CD4-positive, alpha-beta T cell (primary cell): Measurements from ENCODE around the gene FBXO38. TPM values are rescaled to one million over a fixed set of nuclear protein-coding genes. Genes with fewer than 3 reads are reported as not detected.

Experiments used
- ATAC-seq: fragments of 200-7000 bp; cut with Tn5 transposase; one replicate; pipeline ENCODE4 v1.10.0; 2022; ENCODE audit warnings: mild to moderate bottlenecking; ENCODE audit not compliant: poor library complexity
- CTCF ChIA-PET: fragments of 350-600 bp; sonication (Branson Sonifier 250); formaldehyde crosslinking; loops from one replicate; lab custom pipeline; 2021; ENCODE audit warnings: antibody characterized with exemption, inconsistent platforms; lab: Charles Lee
- POLR2A ChIA-PET: fragments of 350-600 bp; sonication (Branson Sonifier 250); formaldehyde crosslinking; loops from one replicate; lab custom pipeline; 2021; ENCODE audit warnings: antibody characterized with exemption, inconsistent platforms; lab: Charles Lee
- DNase-seq, 14 experiments: peaks; one replicate each; pipeline ENCODE4 v3.0.0-alpha.2; 2013 to 2020; ENCODE audit warnings: mixed read lengths in 2 of 14
- H3K27ac ChIP-seq, 2 donors: one replicate each; pipeline versions ENCODE4 v1.5.1 to v1.7.0; 2013; ENCODE audit warnings: low read length in 2 of 2, low read depth in 1 of 2, mild to moderate bottlenecking in 1 of 2
- H3K27me3 ChIP-seq, 2 experiments: 1 replicate in 1 of 2; 2 replicates in 1 of 2; pipeline versions ENCODE4 v1.6.1 to v1.7.0; 2013; ENCODE audit warnings: low read length in 2 of 2, control low read depth in 1 of 2, mild to moderate bottlenecking in 1 of 2, moderate library complexity in 1 of 2; ENCODE audit not compliant: insufficient read depth in 2 of 2, control insufficient read depth in 1 of 2
- H3K36me3 ChIP-seq: one replicate; pipeline ENCODE4 v1.6.1; 2013; ENCODE audit warnings: low read length, control low read depth; ENCODE audit not compliant: insufficient read depth
- H3K4me1 ChIP-seq: one replicate; pipeline ENCODE4 v1.6.1; 2013; ENCODE audit warnings: low read length, control low read depth; ENCODE audit not compliant: insufficient read depth
- H3K4me3 ChIP-seq: one replicate; pipeline ENCODE4 v1.5.1; 2013; ENCODE audit warnings: mild to moderate bottlenecking, low read length, moderate library complexity
- H3K9me3 ChIP-seq, 2 experiments: 1 replicate in 1 of 2; 2 replicates in 1 of 2; pipeline versions ENCODE4 v1.6.1 to v1.7.0; 2013; ENCODE audit warnings: low read length in 2 of 2, mild to moderate bottlenecking in 2 of 2, control low read depth in 1 of 2, moderate library complexity in 1 of 2; ENCODE audit not compliant: control insufficient read depth in 1 of 2, insufficient read depth in 1 of 2
- H3K27ac Mint-ChIP-seq: one replicate; pipeline ENCODE4 v1.8.0; 2020; ENCODE audit warnings: mixed read lengths
- H3K27me3 Mint-ChIP-seq: one replicate; pipeline ENCODE4 v1.8.0; 2021; ENCODE audit warnings: mixed read lengths
- H3K36me3 Mint-ChIP-seq: one replicate; pipeline ENCODE4 v1.8.0; 2021; ENCODE audit warnings: low read depth, mixed read lengths
- H3K4me1 Mint-ChIP-seq: one replicate; pipeline ENCODE4 v1.8.0; 2021; ENCODE audit warnings: low read depth, mixed read lengths
- H3K4me3 Mint-ChIP-seq: one replicate; pipeline ENCODE4 v1.8.0; 2020; ENCODE audit warnings: mild to moderate bottlenecking, mixed read lengths
- H3K9me3 Mint-ChIP-seq: one replicate; pipeline ENCODE4 v1.8.0; 2020; ENCODE audit warnings: mixed read lengths
- CTCF ChIP-seq: fragments of 200-600 bp; IDR thresholded peaks from one replicate; pipeline ENCODE4 v1.8.0; 2022; ENCODE audit warnings: antibody characterized with exemption, mild to moderate bottlenecking
- intact Hi-C, 2 experiments: fragments of 100-400 bp; cut with DNase I in 1 of 2; cut with micrococcal nuclease in 1 of 2; formaldehyde crosslinking; loops; one replicate each; pipeline versions ENCODE4 v1.15.1 to v1.9.0; 2023 to 2025; cut with DNase I, micrococcal nuclease
- total RNA-seq, 174 experiments: library from RNA in 2 of 174; stranded (reverse) in 2 of 174; gene quantifications; one replicate each; pipeline ENCODE4 v1.2.3 and lab custom pipeline; 2021 to 2026

Gene FBXO38
- total RNA-seq, 2 experiments from 2014 or later: 45.7 to 47.3 TPM

GRCh38 chr5:148483750-148484149 lies 100.0 kb downstream of the FBXO38 start:
- H3K27ac ChIP-seq: no peak overlapping the region
- no peak overlapping the region for H3K4me3 ChIP-seq
- no peak overlapping the region for H3K4me3 Mint-ChIP-seq
- no peaks in the 10 kb centered on the region for H3K36me3 Mint-ChIP-seq
- POLR2A ChIA-PET: no interaction called here
- DNase-seq (no peak), ATAC-seq (no peak)
- intact Hi-C loops: loop anchor here (5.0 to 10.0 kb wide), 2 partner anchors 306 to 309 kb away; no protein-coding TSS in a partner anchor
- H3K4me1 Mint-ChIP-seq: no peaks in the 10 kb centered on the region
- peaks cover 2 to 11% of the 10 kb centered on the region in 2 experiments for H3K27me3 ChIP-seq
- no peaks in the 10 kb centered on the region for H3K36me3 ChIP-seq
- no peaks in the 10 kb centered on the region for H3K9me3 ChIP-seq
- H3K9me3 Mint-ChIP-seq: no peaks in the 10 kb centered on the region
- no peaks in the 10 kb centered on the region for H3K4me1 ChIP-seq
- H3K27me3 Mint-ChIP-seq: peaks cover 54% of the 10 kb centered on the region
- CTCF ChIA-PET: no interaction called here
- H3K27ac Mint-ChIP-seq: no peak overlapping the region
- TF ChIP-seq CTCF: no peak

- peaks cover 55% of the 10 kb centered on the region for H3K27me3 Mint-ChIP-seq
- H3K4me1 ChIP-seq: no peaks in the 10 kb centered on the region
- no peaks in the 10 kb centered on the region for H3K9me3 Mint-ChIP-seq
- H3K4me1 Mint-ChIP-seq: no peaks in the 10 kb centered on the region
- CTCF ChIA-PET: no interaction called here
- no peaks in the 10 kb centered on the region for H3K36me3 ChIP-seq
- no peak for ATAC-seq
- no peaks in the 10 kb centered on the region for H3K9me3 ChIP-seq
- intact Hi-C loops: loop anchor here (5.0 to 10.0 kb wide), 2 partner anchors 307 to 310 kb away; no protein-coding TSS in a partner anchor
- peaks cover 2 to 11% of the 10 kb centered on the region in 2 experiments for H3K27me3 ChIP-seq
- H3K4me3 ChIP-seq: no peak overlapping the region
- no peaks in the 10 kb centered on the region for H3K36me3 Mint-ChIP-seq
- no peak overlapping the region for H3K27ac ChIP-seq
- DNase-seq: no peak
- H3K4me3 Mint-ChIP-seq: no peak overlapping the region
- no peak overlapping the region for H3K27ac Mint-ChIP-seq
- POLR2A ChIA-PET: no interaction called here
- no peak for TF ChIP-seq CTCF
Observed at GRCh38 chr5:148484651-148485050, 100.9 kb downstream of the FBXO38 start.

DNA sequence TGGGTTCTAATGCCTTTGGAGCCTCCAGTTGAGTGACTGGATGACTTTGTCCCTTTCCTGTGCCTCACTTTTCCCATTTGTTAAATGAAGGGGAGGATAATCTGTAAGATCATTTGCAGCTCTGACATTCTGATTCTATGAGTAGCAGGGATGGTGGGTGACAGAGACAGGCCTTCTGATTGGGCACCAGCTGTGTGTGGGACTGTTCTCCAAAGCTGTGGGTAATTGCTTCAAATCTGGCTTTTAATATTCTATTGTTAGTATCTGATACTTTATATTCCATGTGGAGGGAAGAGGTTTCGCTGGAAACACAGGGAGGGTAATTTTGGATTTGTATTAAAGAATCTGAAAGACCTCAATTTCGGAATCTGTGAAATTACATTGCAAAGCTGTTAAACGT lies 102.7 kb downstream of the FBXO38 start:
- no peaks in the 10 kb centered on the region for H3K9me3 ChIP-seq
- ChIA-PET CTCF (no interaction called here), POLR2A (no interaction called here)
- no peak for DNase-seq
- Mint-ChIP-seq H3K27ac (no peak overlapping the region), H3K27me3 (peaks cover 66% of the 10 kb centered on the region), H3K4me1 (no peaks in the 10 kb centered on the region), H3K36me3 (no peaks in the 10 kb centered on the region), H3K9me3 (no peaks in the 10 kb centered on the region), H3K4me3 (no peak overlapping the region)
- TF ChIP-seq CTCF: no peak
- no peaks in the 10 kb centered on the region for H3K4me1 ChIP-seq
- ATAC-seq: no peak
- H3K4me3 ChIP-seq: no peak overlapping the region
- intact Hi-C loops: loop anchor here in 1 of 2 experiments (10.0 kb wide), 1 partner anchor 312 kb away; no protein-coding TSS in a partner anchor
- H3K27me3 ChIP-seq: peaks cover 2 to 21% of the 10 kb centered on the region in 2 experiments
- no peak overlapping the region for H3K27ac ChIP-seq
- no peaks in the 10 kb centered on the region for H3K36me3 ChIP-seq
